Endothelial cell of umbilical vein (primary cell): ENCODE measurements around the gene TCHP. TPM values are rescaled to one million over a fixed set of nuclear protein-coding genes. Genes with fewer than 3 reads are reported as not detected.

Experiments used
- BruUV-seq: library from RNA; stranded (reverse); fragments of 400-500 nt; replicated peaks from 2 replicates; lab custom pipeline; 2021; lab: Mats Ljungman, UMichigan
- CTCF ChIA-PET: fragments of 300-600, 350-600 bp; sonication (Branson Sonifier 250); formaldehyde crosslinking; loops from one replicate; lab custom pipeline; 2021; ENCODE audit warnings: antibody characterized with exemption, inconsistent platforms; lab: Charles Lee
- POLR2A ChIA-PET: fragments of 300-600, 350-600 bp; sonication (Branson Sonifier 250); formaldehyde crosslinking; loops from one replicate; lab custom pipeline; 2021; ENCODE audit warnings: antibody characterized with exemption, inconsistent platforms; lab: Charles Lee
- DNase-seq: peaks from one replicate; pipeline ENCODE4 v3.0.0-alpha.2; 2011; ENCODE audit warnings: low read depth, low spot score
- FAIRE-seq: peaks from 2 replicates; lab custom pipeline; 2011; peaks lifted over from hg19 to GRCh38; lab: Jason Lieb, UNC
- H2AFZ ChIP-seq: 2 replicates; pipeline ENCODE4 v1.6.0; 2012; ENCODE audit warnings: low read depth, low read length, control low read depth, inconsistent platforms
- H3K27ac ChIP-seq: 2 replicates; pipeline ENCODE4 v1.5.1; 2011; ENCODE audit warnings: low read depth, mild to moderate bottlenecking, control low read depth, low read length, moderate library complexity; ENCODE audit not compliant: insufficient read depth
- H3K27me3 ChIP-seq, 2 experiments: 2 replicates each; pipeline versions ENCODE4 v1.6.0 to v1.6.1; 2011; ENCODE audit warnings: low read length in 2 of 2, mixed read lengths in 1 of 2; ENCODE audit not compliant: control insufficient read depth in 2 of 2, insufficient read depth in 2 of 2
- H3K36me3 ChIP-seq, 2 experiments: 2 replicates in 1 of 2; 3 replicates in 1 of 2; pipeline ENCODE4 v1.5.1; 2011; ENCODE audit warnings: low read length in 2 of 2, mild to moderate bottlenecking in 1 of 2, moderate library complexity in 1 of 2; ENCODE audit not compliant: control insufficient read depth in 2 of 2, insufficient read depth in 2 of 2; ENCODE audit errors: extremely low read depth in 1 of 2
- H3K4me1 ChIP-seq: 3 replicates; pipeline ENCODE4 v1.5.1; 2011; ENCODE audit warnings: mild to moderate bottlenecking, low read length; ENCODE audit not compliant: control insufficient read depth, insufficient read depth; ENCODE audit errors: extremely low read depth
- H3K4me2 ChIP-seq: 2 replicates; pipeline ENCODE4 v1.6.1; 2011; ENCODE audit warnings: low read length, control low read depth, mixed read lengths; ENCODE audit not compliant: insufficient read depth
- H3K4me3 ChIP-seq, 3 experiments: fragments of 200-600 bp in 1 of 3; sonication (generic), shearing (Covaris generic) in 1 of 3; replicated peaks in 1 of 3; 2 replicates each; pipeline ENCODE4 v1.5.1; 2011 to 2016; ENCODE audit warnings: control low read depth in 3 of 3, low read length in 3 of 3, mild to moderate bottlenecking in 2 of 3, inconsistent platforms in 1 of 3, low read depth in 1 of 3, moderate library complexity in 1 of 3; ENCODE audit not compliant: insufficient read depth in 1 of 3
- H3K79me2 ChIP-seq: 2 replicates; pipeline ENCODE4 v1.6.0; 2012; ENCODE audit warnings: low read length, inconsistent platforms; ENCODE audit not compliant: control insufficient read depth, insufficient read depth
- H3K9ac ChIP-seq: replicated peaks from 2 replicates; pipeline ENCODE3; 2011; ENCODE audit warnings: low read length, control low read depth; ENCODE audit not compliant: insufficient read depth; ENCODE audit errors: extremely low read depth
- H3K9me1 ChIP-seq: replicated peaks from 3 replicates; pipeline ENCODE4 v1.6.0; 2011; ENCODE audit warnings: mild to moderate bottlenecking, low read length; ENCODE audit not compliant: control insufficient read depth, insufficient read depth; ENCODE audit errors: extremely low read depth
- H3K9me3 ChIP-seq: replicated peaks from 2 replicates; pipeline ENCODE4 v1.5.1; 2012; ENCODE audit warnings: low read length, inconsistent platforms; ENCODE audit not compliant: control insufficient read depth, insufficient read depth
- H4K20me1 ChIP-seq: replicated peaks from 2 replicates; pipeline ENCODE3; 2011; ENCODE audit warnings: mild to moderate bottlenecking, low read length; ENCODE audit not compliant: control insufficient read depth, insufficient read depth; ENCODE audit errors: extremely low read depth
- EZH2 ChIP-seq: IDR thresholded peaks from 2 replicates; pipeline ENCODE4 v1.6.1; 2012; ENCODE audit warnings: borderline replicate concordance, low read depth, mild to moderate bottlenecking, moderate library complexity, low read length, inconsistent platforms; ENCODE audit not compliant: severe bottlenecking
- FOS ChIP-seq: IDR thresholded peaks from 2 replicates; pipeline ENCODE4 v1.6.1; 2011; ENCODE audit warnings: mild to moderate bottlenecking, low read length, moderate library complexity, borderline replicate concordance; ENCODE audit not compliant: insufficient read depth
- GATA2 ChIP-seq: IDR thresholded peaks from 2 replicates; pipeline ENCODE4 v1.7.0; 2011; ENCODE audit warnings: low read depth, mild to moderate bottlenecking, moderate library complexity, mixed read lengths, low read length; ENCODE audit not compliant: insufficient read length, insufficient read depth
- JUN ChIP-seq: IDR thresholded peaks from 2 replicates; pipeline ENCODE4 v1.6.1; 2011; ENCODE audit warnings: borderline replicate concordance, low read depth; ENCODE audit not compliant: insufficient read length, insufficient read depth
- MYC ChIP-seq: IDR thresholded peaks from one replicate; pipeline ENCODE4 v1.6.1; 2011; ENCODE audit warnings: mild to moderate bottlenecking, low read depth, low read length
- POLR2A ChIP-seq: IDR thresholded peaks from 2 replicates; pipeline ENCODE4 v1.6.1; 2012; ENCODE audit warnings: low read depth, mild to moderate bottlenecking, control low read depth, low read length
- POLR2AphosphoS5 ChIP-seq: IDR thresholded peaks from 2 replicates; pipeline ENCODE4 v1.6.1; 2012; ENCODE audit warnings: low read depth, mild to moderate bottlenecking, control low read depth, low read length, moderate library complexity; ENCODE audit not compliant: insufficient read depth
- dilution Hi-C: fragments of 300-500 bp; cut with MboI; formaldehyde crosslinking; loops from one replicate; pipeline ENCODE4 v1.15.0; 2019; ENCODE audit warnings: low sequenced_read_pairs; ENCODE audit not compliant: extremely low pct_ligation_motif_present
- intact Hi-C: fragments of 100-400 bp; cut with micrococcal nuclease; formaldehyde crosslinking; loops from one replicate; pipeline ENCODE4 v1.10.0; 2022
- polyA plus RNA-seq, 4 experiments: library from polyadenylated mRNA; depleted of rRNA in 3 of 4; stranded (reverse) in 3 of 4; unstranded in 1 of 4; fragments of >200 nt; gene quantifications; 2 replicates each; pipeline versions ENCODE4 v1.2.1 to v1.2.3, GENCODE V29; 2011 to 2012; ENCODE audit warnings: missing spikeins in 1 of 4
- total RNA-seq: library from RNA; stranded (reverse); gene quantifications from 2 replicates; pipeline ENCODE4 v1.2.3, GENCODE V29; 2021
- TF ChIP-seq, protein P1 (sequence below), 2 donors: IDR thresholded peaks; 1 replicate in 1 of 2; 2 replicates in 1 of 2; pipeline ENCODE4 v1.5.1; 2011; ENCODE audit warnings: low read length in 2 of 2, mild to moderate bottlenecking in 2 of 2, moderate library complexity in 2 of 2, control low read depth in 1 of 2, inconsistent platforms in 1 of 2, low read depth in 1 of 2; ENCODE audit not compliant: insufficient read depth in 1 of 2; ENCODE audit errors: extremely low read depth in 1 of 2
- TF ChIP-seq, protein P2 (sequence below): IDR thresholded peaks from 2 replicates; pipeline ENCODE4 v1.6.1; 2011; ENCODE audit not compliant: insufficient read depth, insufficient read length

TCHP gene
- total and polyA plus RNA-seq, 2 donors (not counting 3 experiments of a cell fraction or from before 2014, with no cell fraction given), result 12.9 to 24.3 TPM

DNA sequence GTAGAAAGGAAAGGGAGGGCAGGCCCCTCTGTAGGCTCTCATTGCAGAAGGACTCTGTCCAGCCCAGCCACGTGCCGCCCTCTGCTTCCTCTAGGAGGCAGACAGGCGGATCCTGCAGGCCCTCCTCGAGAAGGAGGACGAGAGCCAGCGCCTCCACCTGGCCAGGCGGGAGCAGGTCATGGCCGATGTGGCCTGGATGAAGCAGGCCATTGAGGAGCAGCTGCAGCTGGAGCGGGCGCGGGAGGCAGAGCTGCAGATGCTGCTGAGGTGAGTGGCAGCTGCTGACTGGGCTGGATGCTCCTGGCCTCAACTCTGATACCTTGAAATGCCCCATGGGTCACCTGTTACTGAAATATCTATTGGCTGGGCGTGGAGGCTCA is 10.9 kb downstream of the TCHP start:
- CTCF ChIA-PET, result interaction anchor here (1.1 to 2.7 kb wide), 7 partner anchors 10 to 85 kb away, joined by 3 to 20 read pairs (median 3); no protein-coding TSS in a partner anchor
- dilution Hi-C loops, result no loop called here
- TF ChIP-seq JUN, result no peak
- TF ChIP-seq MYC, result no peak
- TF ChIP-seq, protein P1, sequence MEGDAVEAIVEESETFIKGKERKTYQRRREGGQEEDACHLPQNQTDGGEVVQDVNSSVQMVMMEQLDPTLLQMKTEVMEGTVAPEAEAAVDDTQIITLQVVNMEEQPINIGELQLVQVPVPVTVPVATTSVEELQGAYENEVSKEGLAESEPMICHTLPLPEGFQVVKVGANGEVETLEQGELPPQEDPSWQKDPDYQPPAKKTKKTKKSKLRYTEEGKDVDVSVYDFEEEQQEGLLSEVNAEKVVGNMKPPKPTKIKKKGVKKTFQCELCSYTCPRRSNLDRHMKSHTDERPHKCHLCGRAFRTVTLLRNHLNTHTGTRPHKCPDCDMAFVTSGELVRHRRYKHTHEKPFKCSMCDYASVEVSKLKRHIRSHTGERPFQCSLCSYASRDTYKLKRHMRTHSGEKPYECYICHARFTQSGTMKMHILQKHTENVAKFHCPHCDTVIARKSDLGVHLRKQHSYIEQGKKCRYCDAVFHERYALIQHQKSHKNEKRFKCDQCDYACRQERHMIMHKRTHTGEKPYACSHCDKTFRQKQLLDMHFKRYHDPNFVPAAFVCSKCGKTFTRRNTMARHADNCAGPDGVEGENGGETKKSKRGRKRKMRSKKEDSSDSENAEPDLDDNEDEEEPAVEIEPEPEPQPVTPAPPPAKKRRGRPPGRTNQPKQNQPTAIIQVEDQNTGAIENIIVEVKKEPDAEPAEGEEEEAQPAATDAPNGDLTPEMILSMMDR (IDR thresholded peaks at IDR 0.05; ENCODE audit: extremely low read depth in 1 of 2, insufficient read depth in 1 of 2, low read depth in 1 of 2, low read length in 2 of 2), result peak; percentile 44 to 56
- TF ChIP-seq FOS, result no peak
- no peak overlapping the region for H3K27ac ChIP-seq
- no peak overlapping the region for H3K4me2 ChIP-seq
- POLR2A ChIA-PET, result no interaction called here
- no peaks in the 10 kb centered on the region for H4K20me1 ChIP-seq
- intact Hi-C loops, result loop anchor here (1.0 kb wide), 1 partner anchor 58 kb away; no protein-coding TSS in a partner anchor
- H3K36me3 ChIP-seq, result peaks cover 21 to 30% of the 10 kb centered on the region in 2 experiments
- H3K79me2 ChIP-seq, result no peaks in the 10 kb centered on the region
- no peaks in the 10 kb centered on the region for H3K9me1 ChIP-seq
- no peaks in the 10 kb centered on the region for H3K27me3 ChIP-seq
- BruUV-seq, result no TSS peak
- no peaks in the 10 kb centered on the region for H3K4me1 ChIP-seq
- no peaks in the 10 kb centered on the region for H3K9me3 ChIP-seq
- FAIRE-seq, result no peak
- no peak overlapping the region for H2AFZ ChIP-seq
- no peak for DNase-seq
- H3K9ac ChIP-seq, result no peak overlapping the region
- no peak overlapping the region for H3K4me3 ChIP-seq

DNA sequence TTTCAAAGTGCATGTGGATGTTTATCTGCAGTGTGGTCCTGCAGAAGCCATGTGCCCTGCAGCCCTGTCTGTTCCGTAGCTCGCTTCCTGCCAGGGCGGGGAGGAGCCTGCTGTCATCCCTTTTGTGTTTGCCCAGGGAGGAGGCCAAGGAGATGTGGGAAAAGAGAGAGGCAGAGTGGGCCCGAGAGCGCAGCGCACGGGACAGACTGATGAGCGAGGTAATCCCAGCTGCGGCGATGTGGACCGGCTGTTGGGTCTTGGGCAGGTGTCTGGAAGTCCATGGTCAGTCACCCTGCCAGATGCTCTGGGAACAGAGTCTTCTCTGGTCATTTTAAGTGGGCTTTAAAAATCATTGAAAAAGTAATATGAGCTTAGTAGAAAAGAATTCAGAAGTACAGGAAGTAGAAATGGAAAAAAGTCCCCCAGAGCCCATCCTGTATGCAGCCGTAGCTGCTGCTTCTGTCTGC is 12.8 kb downstream of the TCHP start:
- CTCF ChIA-PET, result interaction anchor here (1.8 to 3.3 kb wide), 2 partner anchors 12 to 60 kb away, joined by 7 to 11 read pairs; partner anchors contain the start of gene TCHP
- Histone ChIP-seq H3K36me3 (peaks cover 22 to 32% of the 10 kb centered on the region in 2 experiments), H3K9ac (no peak overlapping the region), H3K9me1 (no peaks in the 10 kb centered on the region), H3K9me3 (no peaks in the 10 kb centered on the region), H3K4me1 (no peaks in the 10 kb centered on the region), H3K27me3 (no peaks in the 10 kb centered on the region), H3K79me2 (no peaks in the 10 kb centered on the region), H3K27ac (no peak overlapping the region), H3K4me3 (no peak overlapping the region), H2AFZ (no peak overlapping the region), H3K4me2 (no peak overlapping the region), H4K20me1 (no peaks in the 10 kb centered on the region)
- no TSS peak for BruUV-seq
- intact Hi-C loops (no loop called here), dilution Hi-C loops (no loop called here)
- TF ChIP-seq JUN (no peak), POLR2A (no peak), GATA2 (no peak), POLR2AphosphoS5 (no peak), MYC (no peak), EZH2 (no peak), FOS (no peak)
- TF ChIP-seq, protein P1 (IDR thresholded peaks at IDR 0.05; ENCODE audit: extremely low read depth in 1 of 2, insufficient read depth in 1 of 2, low read depth in 1 of 2, low read length in 2 of 2), result no peak
- TF ChIP-seq, protein P2, sequence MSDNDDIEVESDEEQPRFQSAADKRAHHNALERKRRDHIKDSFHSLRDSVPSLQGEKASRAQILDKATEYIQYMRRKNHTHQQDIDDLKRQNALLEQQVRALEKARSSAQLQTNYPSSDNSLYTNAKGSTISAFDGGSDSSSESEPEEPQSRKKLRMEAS, result no peak
- FAIRE-seq (no peak), DNase-seq (peak; percentile 29)
- POLR2A ChIA-PET, result no interaction called here
